ENCODE data around the gene MIA3. TPM values are rescaled to one million over a fixed set of nuclear protein-coding genes. Genes with fewer than 3 reads are reported as not detected.

The MIA3 gene
- total and polyA plus RNA-seq, 9 of the 15 experiments (the other 6 are each of a cell fraction or from before 2014, with no cell fraction given), result 21.6 to 89.4 (median 40.8) TPM

DNA sequence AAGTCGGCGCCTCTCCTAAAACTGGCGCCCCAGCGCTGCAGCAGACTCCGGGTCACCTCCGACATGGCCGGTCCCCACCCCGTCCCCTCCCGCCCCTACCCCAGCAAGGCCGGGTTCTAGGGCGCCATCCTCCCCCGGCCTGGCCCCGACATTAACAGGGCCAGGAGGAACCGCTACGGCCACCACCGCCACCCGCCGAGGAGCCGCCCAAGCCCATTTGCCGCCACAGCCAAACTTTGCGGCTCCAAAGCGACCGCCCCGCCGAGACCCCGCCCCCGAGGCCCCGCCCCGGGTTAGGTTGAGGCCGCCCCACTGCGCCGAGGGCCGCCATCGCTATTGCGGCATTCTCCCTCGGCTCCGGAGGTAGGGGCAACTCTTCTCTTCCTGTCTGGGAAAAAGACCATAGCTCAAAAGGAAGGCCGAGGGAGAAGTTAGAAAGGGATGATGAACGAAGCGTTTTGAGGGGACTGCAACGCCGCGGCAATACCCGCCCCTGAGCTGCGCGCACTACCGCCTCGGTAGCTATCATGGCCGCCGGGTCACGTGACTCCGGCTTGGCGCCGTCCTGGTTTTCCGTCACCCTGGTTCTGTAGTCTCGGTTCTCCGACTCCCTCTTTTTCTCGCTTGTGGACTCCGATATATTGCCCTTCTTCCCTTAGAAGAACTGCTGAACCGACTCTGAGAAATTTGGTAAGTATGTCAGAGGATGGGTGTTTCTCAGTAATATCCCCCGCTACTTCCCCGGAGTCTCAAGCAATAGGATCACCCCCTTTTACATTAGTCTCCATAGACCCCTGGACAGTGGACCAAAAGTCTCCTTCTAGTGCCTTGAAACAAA is 94.6 kb downstream of the MIA3 start, which contains the start of the genes AIDA and BROX (continued):
- TF ChIP-seq E2F6 (IDR thresholded peaks at IDR 0.05; ENCODE audit: borderline replicate concordance in 1 of 2, extremely low read depth in 1 of 2, insufficient read depth in 1 of 2, insufficient read length in 1 of 2, low read depth in 1 of 2, low read length in 1 of 2, poor library complexity in 1 of 2, severe bottlenecking in 1 of 2) (peak; percentile 63 to 71), TSHZ1 (CRISPR knock-in tag; IDR thresholded peaks at IDR 0.05) (0 out of 2 replicates have a peak, but pooled peaks have one; percentile 40), SMARCC2 (IDR thresholded peaks at IDR 0.05; ENCODE audit: low read depth) (no peak), ZBTB2 (IDR thresholded peaks at IDR 0.05) (no peak), CREB1 (IDR thresholded peaks at IDR 0.05) (peak; percentile 45; the same call in 1 of the 2 replicates), CREB1 (CRISPR knock-in tag; IDR thresholded peaks at IDR 0.05) (no peak), ELF1 (tag; IDR thresholded peaks at IDR 0.05) (peak; percentile 100), ETV5 (CRISPR knock-in tag; IDR thresholded peaks at IDR 0.05; ENCODE audit: low read depth) (no peak; the same call in 1 of the 2 replicates), RCOR1 (IDR thresholded peaks at IDR 0.05; ENCODE audit: borderline replicate concordance in 1 of 2, low read depth in 2 of 2, low read length in 2 of 2) (no peak), ZNF780A (CRISPR knock-in tag; IDR thresholded peaks at IDR 0.05) (no peak), FOXA3 (CRISPR knock-in tag; conservative IDR thresholded peaks at IDR 0.05 in 1 of 2, IDR thresholded peaks at IDR 0.05 in 1 of 2) (peak in 1 of 2 experiments; percentile 30; a peak in 1 of 4 replicates), NEUROD1 (IDR thresholded peaks at IDR 0.05; ENCODE audit: borderline replicate concordance, low read depth, low read length, partially characterized antibody) (peak; percentile 44), LARP7 (IDR thresholded peaks at IDR 0.05) (no peak), MCM3 (IDR thresholded peaks at IDR 0.05) (no peak), ZNF184 (CRISPR knock-in tag; IDR thresholded peaks at IDR 0.05) (no peak), NFE2 (IDR thresholded peaks at IDR 0.05; ENCODE audit: low read depth) (0 out of 2 replicates have a peak, but pooled peaks have one; percentile 5), BRD9 (IDR thresholded peaks at IDR 0.05; ENCODE audit: low read depth, partially characterized antibody) (peak; percentile 77), ZNF785 (CRISPR knock-in tag; IDR thresholded peaks at IDR 0.05) (no peak)
